Posterior cingulate gyrus (tissue), 11 donors: ENCODE data around the gene MSRB3.
"Not testable (repeated sequence)": the region's sequence is repeated elsewhere in the genome, so short reads cannot be mapped to it uniquely, and the experiment has no call there.

Source experiments
- DNase-seq, 10 donors: peaks; one replicate each; pipeline versions ENCODE4 v3.0.0 to v3.0.0-alpha.2; 2020 to 2021; ENCODE audit warnings: mixed read lengths in 3 of 10
- intact Hi-C: fragments of 100-400 bp; cut with DNase I; formaldehyde crosslinking; loops from one replicate; pipeline ENCODE4 v1.15.1; 2023

Gene MSRB3

GRCh38 chr12:65443038-65443437, 164.6 kb downstream of the MSRB3 start:
- intact Hi-C loops, result no loop called here
- DNase-seq, result no peak

- DNase-seq, result no peak
- intact Hi-C loops, result no loop called here
Measured at GRCh38 chr12:65444996-65445395, 166.5 kb downstream of the MSRB3 start.

GRCh38 chr12:65446901-65447300, 168.4 kb downstream of the MSRB3 start:
- intact Hi-C loops, result no loop called here
- no peak for DNase-seq

GRCh38 chr12:65449400-65449799, 170.9 kb downstream of the MSRB3 start:
- intact Hi-C loops, result no loop called here
- no peak for DNase-seq

- no peak for DNase-seq
- intact Hi-C loops, result no loop called here
Measured at GRCh38 chr12:65450625-65451024, 172.1 kb downstream of the MSRB3 start.

- intact Hi-C loops, result no loop called here
- no peak for DNase-seq
Measured at GRCh38 chr12:65454115-65454787, 175.8 kb downstream of the MSRB3 start.

GRCh38 chr12:65457341-65457740, 178.9 kb downstream of the MSRB3 start:
- DNase-seq, intact Hi-C loops: not testable (repeated sequence)

- intact Hi-C loops, result no loop called here
- DNase-seq, result no peak
Measured at GRCh38 chr12:65458718-65459117, 180.2 kb downstream of the MSRB3 start.

- intact Hi-C loops, result no loop called here
- DNase-seq, result no peak
Measured at GRCh38 chr12:65459545-65459944, 181.1 kb downstream of the MSRB3 start.

- intact Hi-C loops, result no loop called here
- no peak for DNase-seq
Measured at GRCh38 chr12:65460063-65460462, 181.6 kb downstream of the MSRB3 start.

- DNase-seq, result no peak
- intact Hi-C loops, result no loop called here
Measured at GRCh38 chr12:65461017-65461416, 182.5 kb downstream of the MSRB3 start.

- no peak for DNase-seq
- intact Hi-C loops, result no loop called here
Measured at GRCh38 chr12:65462484-65462883, 184.0 kb downstream of the MSRB3 start.

GRCh38 chr12:65463082-65463481, 184.6 kb downstream of the MSRB3 start:
- peak in 1 of 10 donors; percentile 65 for DNase-seq
- intact Hi-C loops, result no loop called here

- DNase-seq, result no peak
- intact Hi-C loops, result no loop called here
Measured at GRCh38 chr12:65463611-65464010, 185.1 kb downstream of the MSRB3 start.

GRCh38 chr12:65464930-65465329, 186.4 kb downstream of the MSRB3 start:
- intact Hi-C loops, result no loop called here
- no peak for DNase-seq

- peak in 1 of 10 donors; percentile 61 for DNase-seq
- intact Hi-C loops, result no loop called here
Measured at GRCh38 chr12:65465766-65466547, 187.5 kb downstream of the MSRB3 start.

- intact Hi-C loops, result no loop called here
- no peak for DNase-seq
Measured at GRCh38 chr12:65466911-65467310, 188.4 kb downstream of the MSRB3 start.

- intact Hi-C loops, result no loop called here
- DNase-seq, result no peak
Measured at GRCh38 chr12:65470256-65470655, 191.8 kb downstream of the MSRB3 start.

- intact Hi-C loops, result no loop called here
- no peak for DNase-seq
Measured at GRCh38 chr12:65472079-65472478, 193.6 kb downstream of the MSRB3 start.

- intact Hi-C loops, result no loop called here
Measured at GRCh38 chr12:65474831-65475230, 196.3 kb downstream of the MSRB3 start.

GRCh38 chr12:65477721-65478120, 199.2 kb downstream of the MSRB3 start:
- intact Hi-C loops, result no loop called here
- no peak for DNase-seq

More at GRCh38 chr12:65474831-65475230, 196.3 kb downstream of the MSRB3 start:
- no peak for DNase-seq

- DNase-seq, intact Hi-C loops: not testable (repeated sequence)
Measured at GRCh38 chr12:65483891-65484516, 205.5 kb downstream of the MSRB3 start.
